ENCODE results near the gene COL1A1.

DNA sequence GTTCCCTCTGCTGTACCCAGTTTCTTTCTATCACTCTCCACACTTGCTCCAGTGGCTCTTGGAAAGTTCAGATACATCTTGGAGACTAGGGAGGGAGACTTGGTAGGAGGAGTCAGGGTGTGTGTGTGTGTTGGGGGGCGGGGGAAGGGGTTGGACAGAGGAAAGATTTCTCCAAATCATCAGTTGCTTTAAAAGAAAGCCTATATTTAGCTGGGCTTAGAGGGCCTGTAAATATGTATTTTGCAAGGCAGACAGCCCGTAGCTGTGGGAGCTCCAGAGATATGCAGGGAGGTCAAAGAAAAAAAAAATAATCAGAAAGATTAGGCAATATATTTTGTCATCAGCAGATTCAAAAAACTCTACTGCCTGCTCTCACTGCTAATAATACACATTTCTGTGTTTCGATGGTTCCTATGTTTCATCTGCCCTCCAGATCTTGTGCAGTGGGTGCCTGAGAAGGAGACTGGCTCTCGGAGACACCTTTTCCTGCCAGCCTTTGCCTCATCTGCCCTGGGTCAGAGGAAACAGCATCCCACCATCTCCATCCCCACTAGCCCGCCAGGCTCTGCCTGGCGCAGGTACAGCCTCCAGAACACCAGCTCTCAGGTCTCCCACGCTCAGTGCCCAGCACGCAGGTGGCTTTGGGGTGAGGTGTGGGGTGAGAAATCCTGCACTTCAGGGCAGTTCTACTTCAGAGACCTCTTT lies 46.2 kb downstream of the COL1A1 start:
- TF ChIP-seq SIN3A (IDR thresholded peaks at IDR 0.05; ENCODE audit: borderline replicate concordance, low read depth, low read length) = no peak
- TF ChIP-seq TAF1 (IDR thresholded peaks at IDR 0.05; ENCODE audit: borderline replicate concordance, low read depth, low read length) = no peak
- TF ChIP-seq POLR2AphosphoS5 (IDR thresholded peaks at IDR 0.05; ENCODE audit: low read depth, low read length) = no peak
